H1 (cell line): ENCODE measurements around the gene KCNC4. TPM values are rescaled to one million over a fixed set of nuclear protein-coding genes. Genes with fewer than 3 reads are reported as not detected.

Experiments
- CTCF ChIA-PET: fragments of 300-600 bp; sonication (Branson Sonifier 250); formaldehyde crosslinking; loops from one replicate; lab custom pipeline; 2021; ENCODE audit not compliant: partially characterized antibody; lab: Charles Lee
- POLR2A ChIA-PET: fragments of 300-600 bp; sonication (Branson Sonifier 250); formaldehyde crosslinking; loops from one replicate; lab custom pipeline; 2021; ENCODE audit warnings: inconsistent platforms; ENCODE audit not compliant: partially characterized antibody; lab: Charles Lee
- DNase-seq, 2 experiments: peaks; one replicate each; pipeline versions ENCODE4 v3.0.0 to v3.0.0-alpha.2; 2010 to 2022; ENCODE audit warnings: low spot score in 2 of 2, low read depth in 1 of 2, mixed read lengths in 1 of 2
- FAIRE-seq: peaks from 2 replicates; lab custom pipeline; 2011; peaks lifted over from hg19 to GRCh38; lab: Jason Lieb, UNC
- H2AFZ ChIP-seq: 2 replicates; pipeline ENCODE4 v1.8.1; 2012; ENCODE audit warnings: low read length, inconsistent platforms
- H2AK5ac ChIP-seq: 2 replicates; pipeline ENCODE4 v1.6.1; 2013; ENCODE audit warnings: low read depth, low read length
- H2BK120ac ChIP-seq: replicated peaks from 2 replicates; pipeline ENCODE3; 2013; ENCODE audit warnings: low read depth, low read length, inconsistent platforms
- H2BK12ac ChIP-seq: 2 replicates; pipeline ENCODE4 v1.6.1; 2013; ENCODE audit warnings: low read depth, low read length
- H2BK15ac ChIP-seq: 2 replicates; pipeline ENCODE4 v1.6.1; 2013; ENCODE audit warnings: low read length
- H2BK20ac ChIP-seq: 2 replicates; pipeline ENCODE4 v1.6.1; 2013; ENCODE audit warnings: low read length
- H2BK5ac ChIP-seq: 2 replicates; pipeline ENCODE4 v1.6.1; 2013; ENCODE audit warnings: low read depth, low read length
- H3K14ac ChIP-seq: 2 replicates; pipeline ENCODE4 v1.6.1; 2013; ENCODE audit warnings: inconsistent platforms; ENCODE audit not compliant: insufficient read length
- H3K18ac ChIP-seq: 2 replicates; pipeline ENCODE4 v1.6.1; 2013; ENCODE audit warnings: low read length; ENCODE audit errors: extremely low read depth
- H3K23ac ChIP-seq: 2 replicates; pipeline ENCODE4 v1.6.1; 2013; ENCODE audit warnings: inconsistent platforms; ENCODE audit not compliant: insufficient read length
- H3K23me2 ChIP-seq: 2 replicates; pipeline ENCODE4 v1.6.1; 2013; ENCODE audit warnings: low read depth, low read length
- H3K27ac ChIP-seq: 2 replicates; pipeline ENCODE4 v1.6.1; 2011; ENCODE audit warnings: low read depth, low read length, inconsistent platforms
- H3K27me3 ChIP-seq, 4 experiments: replicated peaks in 1 of 4; 1 replicate in 1 of 4; 2 replicates in 3 of 4; pipeline versions ENCODE4 v1.6.1 to v1.8.1; 2011 to 2013; ENCODE audit warnings: low read length in 3 of 4, mild to moderate bottlenecking in 3 of 4, inconsistent platforms in 2 of 4, mixed read lengths in 2 of 4, moderate library complexity in 1 of 4; ENCODE audit not compliant: control insufficient read depth in 3 of 4, insufficient read depth in 3 of 4; ENCODE audit errors: extremely low read depth in 1 of 4
- H3K36me3 ChIP-seq, 4 experiments: 2 replicates each; pipeline versions ENCODE4 v1.6.1 to v1.8.1; 2011 to 2013; ENCODE audit warnings: mild to moderate bottlenecking in 4 of 4, low read length in 3 of 4, moderate library complexity in 2 of 4, control low read depth in 1 of 4, inconsistent platforms in 1 of 4; ENCODE audit not compliant: insufficient read depth in 4 of 4, control insufficient read depth in 2 of 4
- H3K4ac ChIP-seq: replicated peaks from 2 replicates; pipeline ENCODE3; 2013; ENCODE audit warnings: low read length, low read depth, mixed read lengths, inconsistent platforms; ENCODE audit not compliant: insufficient read length
- H3K4me1 ChIP-seq, 4 experiments: replicated peaks in 1 of 4; 1 replicate in 1 of 4; 2 replicates in 3 of 4; pipeline versions ENCODE4 v1.6.1 to v1.8.1; 2011 to 2013; ENCODE audit warnings: low read length in 3 of 4, inconsistent platforms in 2 of 4, mixed read lengths in 1 of 4; ENCODE audit not compliant: insufficient read depth in 4 of 4, control insufficient read depth in 3 of 4
- H3K4me2 ChIP-seq, 2 experiments: 2 replicates each; pipeline versions ENCODE4 v1.6.1 to v1.8.1; 2011 to 2013; ENCODE audit warnings: low read depth in 2 of 2, low read length in 2 of 2, control low read depth in 1 of 2, inconsistent platforms in 1 of 2, mild to moderate bottlenecking in 1 of 2; ENCODE audit not compliant: insufficient read depth in 1 of 2
- H3K4me3 ChIP-seq, 4 experiments: fragments of 200-600, 300-600 bp in 1 of 4; sonication (generic), shearing (Covaris generic), sonication (Bioruptor Twin) in 1 of 4; 2 replicates each; pipeline versions ENCODE4 v1.5.1 to v1.8.1; 2011 to 2016; ENCODE audit warnings: low read length in 4 of 4, low read depth in 3 of 4, control low read depth in 2 of 4, inconsistent platforms in 2 of 4, mild to moderate bottlenecking in 2 of 4, mixed read lengths in 1 of 4, moderate library complexity in 1 of 4; ENCODE audit not compliant: insufficient read depth in 2 of 4; ENCODE audit errors: extremely low read depth in 1 of 4
- H3K56ac ChIP-seq: replicated peaks from 2 replicates; pipeline ENCODE3; 2013; ENCODE audit warnings: low read depth, mild to moderate bottlenecking, mixed read lengths, low read length, inconsistent platforms; ENCODE audit not compliant: insufficient read length
- H3K79me1 ChIP-seq: 2 replicates; pipeline ENCODE4 v1.6.1; 2013; ENCODE audit warnings: low read depth, low read length, control low read depth
- H3K79me2 ChIP-seq, 2 experiments: 2 replicates each; pipeline versions ENCODE4 v1.6.1 to v1.8.1; 2012 to 2013; ENCODE audit warnings: low read length in 2 of 2, mild to moderate bottlenecking in 2 of 2, inconsistent platforms in 1 of 2; ENCODE audit not compliant: insufficient read depth in 2 of 2, control insufficient read depth in 1 of 2
- H3K9ac ChIP-seq, 4 experiments: replicated peaks in 1 of 4; 1 replicate in 1 of 4; 2 replicates in 3 of 4; pipeline versions ENCODE4 v1.6.1 to v1.8.1; 2011 to 2013; ENCODE audit warnings: low read depth in 3 of 4, low read length in 3 of 4, control low read depth in 2 of 4, mild to moderate bottlenecking in 2 of 4, moderate library complexity in 2 of 4, inconsistent platforms in 1 of 4; ENCODE audit errors: extremely low read depth in 1 of 4
- H3K9me3 ChIP-seq, 2 experiments: 2 replicates each; pipeline versions ENCODE4 v1.6.1 to v1.8.1; 2012 to 2013; ENCODE audit warnings: mild to moderate bottlenecking in 2 of 2, moderate library complexity in 2 of 2, control low read depth in 1 of 2, inconsistent platforms in 1 of 2, low read depth in 1 of 2, low read length in 1 of 2, mixed read lengths in 1 of 2; ENCODE audit not compliant: insufficient read depth in 2 of 2
- H4K20me1 ChIP-seq, 2 experiments: replicated peaks in 1 of 2; 2 replicates each; pipeline versions ENCODE3 to v1.8.1; 2011 to 2013; ENCODE audit warnings: inconsistent platforms in 2 of 2, low read length in 2 of 2, mild to moderate bottlenecking in 1 of 2; ENCODE audit not compliant: insufficient read depth in 2 of 2, control insufficient read depth in 1 of 2
- H4K5ac ChIP-seq: 2 replicates; pipeline ENCODE4 v1.6.1; 2013; ENCODE audit warnings: low read length, low read depth, mixed read lengths, inconsistent platforms; ENCODE audit not compliant: insufficient read length
- H4K8ac ChIP-seq: 2 replicates; pipeline ENCODE4 v1.8.0; 2013; ENCODE audit warnings: mild to moderate bottlenecking, moderate library complexity, low read length, inconsistent platforms; ENCODE audit not compliant: insufficient read depth; ENCODE audit errors: extremely low read depth
- H4K91ac ChIP-seq: replicated peaks from 2 replicates; pipeline ENCODE3; 2013; ENCODE audit warnings: low read length, mixed read lengths, inconsistent platforms; ENCODE audit not compliant: insufficient read length
- CEBPB ChIP-seq: IDR thresholded peaks from 2 replicates; pipeline ENCODE4 v1.6.1; 2012; ENCODE audit warnings: low read depth, low read length
- FOSL1 ChIP-seq: IDR thresholded peaks from 2 replicates; pipeline ENCODE4 v1.6.1; 2011; ENCODE audit warnings: mild to moderate bottlenecking, low read depth, low read length, moderate library complexity; ENCODE audit not compliant: insufficient read depth
- HDAC2 ChIP-seq, 2 experiments: fragments of 300-600 bp in 1 of 2; sonication (generic) in 1 of 2; IDR thresholded peaks; 2 replicates each; pipeline ENCODE4 v1.6.1; 2011 to 2012; ENCODE audit warnings: low read depth in 2 of 2, low read length in 2 of 2, mild to moderate bottlenecking in 2 of 2, moderate library complexity in 2 of 2, borderline replicate concordance in 1 of 2, inconsistent platforms in 1 of 2
- HDAC6 ChIP-seq: IDR thresholded peaks from one replicate; pipeline ENCODE4 v1.7.1; 2012; ENCODE audit warnings: low read depth, mild to moderate bottlenecking, inconsistent platforms, low read length, moderate library complexity
- JUN ChIP-seq: IDR thresholded peaks from 2 replicates; pipeline ENCODE4 v1.6.1; 2011; ENCODE audit warnings: low read depth, mild to moderate bottlenecking, improper control_type of control experiment, low read length
- JUND ChIP-seq: IDR thresholded peaks from 2 replicates; pipeline ENCODE4 v1.6.1; 2011; ENCODE audit warnings: mild to moderate bottlenecking, improper control_type of control experiment, low read length
- MAFK ChIP-seq: IDR thresholded peaks from 2 replicates; pipeline ENCODE4 v1.6.1; 2012; ENCODE audit warnings: low read depth, mild to moderate bottlenecking, improper control_type of control experiment, low read length
- RFX5 ChIP-seq: IDR thresholded peaks from 2 replicates; pipeline ENCODE4 v1.6.1; 2011; ENCODE audit warnings: low read depth, low read length, improper control_type of control experiment, borderline replicate concordance
- SAP30 ChIP-seq: fragments of 300-600 bp; sonication (generic); IDR thresholded peaks from 2 replicates; pipeline ENCODE4 v1.7.1; 2012; ENCODE audit warnings: low read length, moderate library complexity, mild to moderate bottlenecking, inconsistent platforms; ENCODE audit not compliant: insufficient read depth, insufficient replicate concordance
- SP1 ChIP-seq: IDR thresholded peaks from 2 replicates; pipeline ENCODE4 v1.6.1; 2011; ENCODE audit warnings: low read depth, low read length
- SP2 ChIP-seq: IDR thresholded peaks from 2 replicates; pipeline ENCODE4 v1.6.1; 2012; ENCODE audit warnings: mild to moderate bottlenecking, low read length, inconsistent platforms
- SP4 ChIP-seq: IDR thresholded peaks from 2 replicates; pipeline ENCODE4 v1.6.1; 2012; ENCODE audit warnings: low read length, inconsistent platforms
- TAF1 ChIP-seq: IDR thresholded peaks from 2 replicates; pipeline ENCODE4 v1.6.1; 2011; ENCODE audit warnings: mild to moderate bottlenecking, low read depth, low read length
- TEAD4 ChIP-seq: IDR thresholded peaks from 2 replicates; pipeline ENCODE4 v1.6.1; 2012; ENCODE audit warnings: low read depth, low read length, inconsistent platforms, mixed read lengths
- WGBS, 2 experiments: shearing (Covaris generic) in 1 of 2; methylation state at CpG; one replicate each; pipeline versions ENCODE4 v1.1.6 to v1.1.7; 2013 to 2015; ENCODE audit warnings: low lambda C conversion rate in 2 of 2, mixed read lengths in 2 of 2, inconsistent platforms in 1 of 2, low coverage in 1 of 2, missing lambda C conversion rate in 1 of 2; ENCODE audit not compliant: insufficient replicate concordance in 2 of 2, insufficient coverage in 1 of 2, insufficient read length in 1 of 2; ENCODE audit errors: extremely low coverage in 1 of 2, missing lambda C conversion rate in 1 of 2; 5-methylcytosine and 5-hydroxymethylcytosine counted together
- polyA plus RNA-seq, 7 experiments: library from polyadenylated mRNA; depleted of rRNA in 3 of 7; stranded (reverse) in 5 of 7; unstranded in 2 of 7; fragments of >200 nt in 5 of 7; fragments of 200-250 nt in 2 of 7; gene quantifications; 1 replicate in 5 of 7; 2 replicates in 1 of 7; 4 replicates in 1 of 7; pipeline versions ENCODE4 v1.2.1 to v1.2.3, GENCODE V29; 2011 to 2013; ENCODE audit warnings: missing spikeins in 2 of 7, mixed read lengths in 2 of 7
- total RNA-seq: library from RNA; stranded (reverse); fragmentation: NEBNext Ultra II Directional; extraction: Animal tissue kit (Norgen Biotek cat#: 25700); gene quantifications from 2 replicates; pipeline ENCODE4 v1.2.1, GENCODE V29; 2021

Gene KCNC4
- total and polyA plus RNA-seq, 2 of the 8 experiments (the other 6 are each of a cell fraction or from before 2014, with no cell fraction given), result 8.1 to 11.2 TPM

DNA sequence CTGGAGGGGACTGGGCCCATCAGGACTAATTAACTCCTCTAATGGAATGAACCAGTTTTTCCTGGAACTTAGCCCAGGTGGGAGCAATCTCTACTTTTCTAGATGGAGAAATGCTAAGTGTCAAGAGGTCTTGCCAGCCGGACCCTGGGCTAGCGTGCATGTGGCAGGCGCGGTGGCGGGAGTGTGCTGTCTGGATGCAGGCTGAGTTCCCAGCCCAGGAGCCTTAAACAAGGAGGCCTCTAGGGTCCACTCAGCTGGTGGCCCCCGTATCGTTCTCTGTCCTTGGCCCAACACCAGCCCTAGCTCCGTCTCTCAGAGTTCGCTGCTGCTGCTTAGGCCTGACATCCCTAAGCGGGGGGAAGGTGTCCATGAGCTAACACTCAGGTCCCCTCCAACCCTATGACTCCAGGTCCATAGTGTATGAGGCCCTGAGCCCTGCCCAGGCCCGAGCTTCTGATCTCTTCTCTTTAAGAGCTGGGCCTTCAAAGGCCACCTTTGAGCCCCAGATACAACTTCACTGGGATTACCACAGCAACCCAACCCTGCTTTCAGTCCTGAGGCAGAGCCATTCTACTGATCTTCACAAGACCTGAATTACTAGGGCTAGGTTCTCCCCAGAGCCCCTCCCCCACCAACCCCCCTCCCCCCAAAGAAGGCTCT lies 3.7 kb upstream of the KCNC4 start:
- H2BK5ac ChIP-seq, result no peak overlapping the region
- H4K5ac ChIP-seq, result no peak overlapping the region
- ChIA-PET CTCF (interaction anchor here (0.8 to 19.1 kb wide), 29 partner anchors 9 to 290 kb away, joined by 3 to 1001 read pairs (median 11); partner anchors contain the start of genes LAMTOR5 and RBM15), POLR2A (interaction anchor here (1.0 to 3.9 kb wide), 4 partner anchors 15 to 289 kb away, joined by 3 to 12 read pairs (median 8); partner anchors contain the start of gene RBM15)
- WGBS, 2 experiments, result 92% methylated on average over 11 of the region's 11 CpGs; no CpG with 5 or more reads in 1 of the 2 experiments
- no peaks in the 10 kb centered on the region for H3K36me3 ChIP-seq
- H3K23ac ChIP-seq, result no peak overlapping the region
- H2AFZ ChIP-seq, result no peak overlapping the region
- H2AK5ac ChIP-seq, result no peak overlapping the region
- H3K14ac ChIP-seq, result no peak overlapping the region
- no peak overlapping the region for H3K4me3 ChIP-seq
- H4K8ac ChIP-seq, result no peak overlapping the region
- H3K79me1 ChIP-seq, result no peaks in the 10 kb centered on the region; the same call in 1 of the 2 replicates
- H3K27ac ChIP-seq, result no peak overlapping the region
- DNase-seq, result no peak
- no peaks in the 10 kb centered on the region for H3K79me2 ChIP-seq
- H2BK120ac ChIP-seq, result no peak overlapping the region
- no peaks in the 10 kb centered on the region for H3K9me3 ChIP-seq
- H3K18ac ChIP-seq, result no peak overlapping the region
- FAIRE-seq, result no peak
- H2BK12ac ChIP-seq, result no peak overlapping the region
- H2BK20ac ChIP-seq, result no peak overlapping the region
- H3K23me2 ChIP-seq, result peaks cover 14% of the 10 kb centered on the region; the same call in 1 of the 2 replicates
- H3K9ac ChIP-seq, result no peak overlapping the region
- H3K4me2 ChIP-seq, result no peak overlapping the region
- H3K27me3 ChIP-seq, result peaks cover under 1 to 9% (median 7%) of the 10 kb centered on the region in 4 experiments
- no peak overlapping the region for H3K4ac ChIP-seq
- no peak overlapping the region for H2BK15ac ChIP-seq
- peaks cover 5 to 11% (median 6%) of the 10 kb centered on the region in 4 experiments for H3K4me1 ChIP-seq
- H4K91ac ChIP-seq, result no peak overlapping the region
- H4K20me1 ChIP-seq, result no peaks in the 10 kb centered on the region
- H3K56ac ChIP-seq, result no peak overlapping the region
- TF ChIP-seq TEAD4, result no peak
- no peak for TF ChIP-seq CEBPB
- TF ChIP-seq FOSL1, result no peak
- TF ChIP-seq RFX5, result no peak
- TF ChIP-seq MAFK, result no peak
- TF ChIP-seq SP4, result no peak
- no peak for TF ChIP-seq SP1
- TF ChIP-seq TAF1, result no peak
- no peak for TF ChIP-seq JUN
- no peak for TF ChIP-seq SAP30
- TF ChIP-seq SP2, result no peak
- TF ChIP-seq JUND, result no peak
- TF ChIP-seq HDAC2 (IDR thresholded peaks at IDR 0.05; ENCODE audit: borderline replicate concordance in 1 of 2, low read depth in 2 of 2, low read length in 2 of 2), result no peak
- TF ChIP-seq HDAC6, result no peak
